ENCODE measurements around the gene ZSWIM6.

Gene ZSWIM6

DNA sequence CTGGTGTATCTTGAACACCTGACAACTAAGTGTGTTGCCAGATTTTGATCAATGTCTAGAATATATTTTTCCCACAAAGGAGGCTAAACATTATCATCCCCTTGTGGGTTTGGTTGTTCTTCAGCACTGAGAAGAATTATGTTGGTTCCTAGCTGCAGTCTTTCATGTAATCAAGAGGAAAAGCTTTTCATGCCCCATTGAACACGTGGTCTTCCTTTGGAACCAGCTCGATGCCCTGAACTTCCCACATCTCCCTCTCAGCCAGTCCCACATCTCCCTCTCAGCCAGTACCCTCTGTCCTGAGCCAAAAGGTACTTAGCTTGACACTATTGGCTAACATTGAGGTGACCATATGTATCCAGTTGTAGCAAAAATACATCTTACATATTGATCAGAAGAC, 36.7 kb upstream of the ZSWIM6 start:
- TF ChIP-seq, protein P1, sequence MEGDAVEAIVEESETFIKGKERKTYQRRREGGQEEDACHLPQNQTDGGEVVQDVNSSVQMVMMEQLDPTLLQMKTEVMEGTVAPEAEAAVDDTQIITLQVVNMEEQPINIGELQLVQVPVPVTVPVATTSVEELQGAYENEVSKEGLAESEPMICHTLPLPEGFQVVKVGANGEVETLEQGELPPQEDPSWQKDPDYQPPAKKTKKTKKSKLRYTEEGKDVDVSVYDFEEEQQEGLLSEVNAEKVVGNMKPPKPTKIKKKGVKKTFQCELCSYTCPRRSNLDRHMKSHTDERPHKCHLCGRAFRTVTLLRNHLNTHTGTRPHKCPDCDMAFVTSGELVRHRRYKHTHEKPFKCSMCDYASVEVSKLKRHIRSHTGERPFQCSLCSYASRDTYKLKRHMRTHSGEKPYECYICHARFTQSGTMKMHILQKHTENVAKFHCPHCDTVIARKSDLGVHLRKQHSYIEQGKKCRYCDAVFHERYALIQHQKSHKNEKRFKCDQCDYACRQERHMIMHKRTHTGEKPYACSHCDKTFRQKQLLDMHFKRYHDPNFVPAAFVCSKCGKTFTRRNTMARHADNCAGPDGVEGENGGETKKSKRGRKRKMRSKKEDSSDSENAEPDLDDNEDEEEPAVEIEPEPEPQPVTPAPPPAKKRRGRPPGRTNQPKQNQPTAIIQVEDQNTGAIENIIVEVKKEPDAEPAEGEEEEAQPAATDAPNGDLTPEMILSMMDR (IDR thresholded peaks at IDR 0.05; ENCODE audit: low read depth, low read length) = no peak
- H3K4me1 ChIP-seq = no peaks in the 10 kb centered on the region
- no peaks in the 10 kb centered on the region for H3K36me3 ChIP-seq
- no peaks in the 10 kb centered on the region for H3K9me3 ChIP-seq
- no peaks in the 10 kb centered on the region for H3K27me3 ChIP-seq
- no peak for DNase-seq
- H3K4me3 ChIP-seq (ENCODE audit: low read depth, low read length) = no peak overlapping the region

DNA sequence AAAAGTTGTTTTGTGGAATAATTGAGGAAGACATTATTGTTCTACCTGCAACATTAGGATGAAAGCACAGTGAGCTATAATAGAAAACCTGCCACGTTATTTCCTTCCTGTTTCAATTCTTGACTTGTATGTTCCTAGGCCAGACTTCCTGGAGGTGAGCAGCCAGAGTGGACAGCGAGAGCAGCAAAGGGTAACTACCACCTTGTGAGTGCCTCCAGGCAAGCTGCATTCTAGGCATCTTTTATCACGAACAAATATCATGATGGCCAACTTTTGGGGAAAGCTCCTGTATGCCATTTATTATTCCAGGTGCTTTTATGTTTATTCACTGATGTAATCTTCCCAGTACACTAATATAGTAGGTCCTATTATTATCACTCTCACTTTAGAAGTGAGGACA, 34.0 kb upstream of the ZSWIM6 start:
- H3K27me3 ChIP-seq = no peaks in the 10 kb centered on the region
- no peak for DNase-seq
- no peak overlapping the region for H3K4me3 ChIP-seq (ENCODE audit: low read depth, low read length)
- no peaks in the 10 kb centered on the region for H3K36me3 ChIP-seq
- H3K9me3 ChIP-seq = no peaks in the 10 kb centered on the region
- H3K4me1 ChIP-seq = no peaks in the 10 kb centered on the region
- TF ChIP-seq, protein P1 (IDR thresholded peaks at IDR 0.05; ENCODE audit: low read depth, low read length) = no peak

DNA sequence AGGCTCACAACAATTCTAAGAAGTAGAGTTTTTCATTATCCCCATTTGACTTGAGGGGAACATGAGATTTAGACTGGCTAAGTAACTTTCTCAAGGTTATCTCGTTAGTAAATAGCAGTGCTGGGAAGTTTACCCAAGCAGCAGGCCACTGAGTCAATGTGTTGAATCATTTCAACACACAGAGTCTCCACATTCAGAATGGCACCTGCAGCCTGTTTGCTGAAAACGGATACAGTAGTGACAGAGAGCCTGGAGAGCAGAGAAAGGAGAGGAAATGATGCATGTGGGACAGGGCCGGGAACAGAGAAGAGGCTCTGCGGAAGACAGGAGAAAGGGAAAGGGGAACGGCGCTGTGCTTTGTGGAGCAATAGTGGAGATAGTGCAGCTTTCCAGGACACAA, 33.5 kb upstream of the ZSWIM6 start:
- Histone ChIP-seq H3K27me3 (no peaks in the 10 kb centered on the region), H3K4me1 (no peaks in the 10 kb centered on the region), H3K9me3 (no peaks in the 10 kb centered on the region), H3K4me3 (ENCODE audit: low read depth, low read length) (no peak overlapping the region), H3K36me3 (no peaks in the 10 kb centered on the region)
- no peak for DNase-seq
- TF ChIP-seq, protein P1 (IDR thresholded peaks at IDR 0.05; ENCODE audit: low read depth, low read length) = no peak

DNA sequence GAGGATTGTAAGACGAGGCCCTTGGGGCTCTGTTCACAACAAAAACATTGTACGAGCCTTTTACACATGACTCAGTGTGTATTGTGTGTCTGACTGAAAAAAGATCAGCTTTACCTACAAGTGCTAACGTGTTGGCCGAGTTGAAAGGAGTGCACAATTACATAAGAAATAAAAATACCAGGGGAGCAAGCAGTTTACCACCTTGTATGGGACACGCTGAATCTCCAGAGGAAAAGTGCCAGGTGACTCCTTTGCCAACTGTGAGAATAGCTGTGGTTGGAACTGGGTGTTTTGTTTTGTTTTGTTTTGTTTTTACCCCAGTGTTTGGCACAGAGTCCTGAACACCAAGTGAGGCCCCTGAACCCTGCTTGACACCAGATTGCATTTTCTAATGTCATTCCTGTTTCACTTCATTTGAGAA, 32.8 kb upstream of the ZSWIM6 start:
- H3K4me3 ChIP-seq (ENCODE audit: low read depth, low read length) = no peak overlapping the region
- no peaks in the 10 kb centered on the region for H3K9me3 ChIP-seq
- DNase-seq = no peak
- TF ChIP-seq, protein P1 (IDR thresholded peaks at IDR 0.05; ENCODE audit: low read depth, low read length) = no peak
- no peaks in the 10 kb centered on the region for H3K36me3 ChIP-seq
- H3K4me1 ChIP-seq = no peaks in the 10 kb centered on the region
- no peaks in the 10 kb centered on the region for H3K27me3 ChIP-seq

DNA sequence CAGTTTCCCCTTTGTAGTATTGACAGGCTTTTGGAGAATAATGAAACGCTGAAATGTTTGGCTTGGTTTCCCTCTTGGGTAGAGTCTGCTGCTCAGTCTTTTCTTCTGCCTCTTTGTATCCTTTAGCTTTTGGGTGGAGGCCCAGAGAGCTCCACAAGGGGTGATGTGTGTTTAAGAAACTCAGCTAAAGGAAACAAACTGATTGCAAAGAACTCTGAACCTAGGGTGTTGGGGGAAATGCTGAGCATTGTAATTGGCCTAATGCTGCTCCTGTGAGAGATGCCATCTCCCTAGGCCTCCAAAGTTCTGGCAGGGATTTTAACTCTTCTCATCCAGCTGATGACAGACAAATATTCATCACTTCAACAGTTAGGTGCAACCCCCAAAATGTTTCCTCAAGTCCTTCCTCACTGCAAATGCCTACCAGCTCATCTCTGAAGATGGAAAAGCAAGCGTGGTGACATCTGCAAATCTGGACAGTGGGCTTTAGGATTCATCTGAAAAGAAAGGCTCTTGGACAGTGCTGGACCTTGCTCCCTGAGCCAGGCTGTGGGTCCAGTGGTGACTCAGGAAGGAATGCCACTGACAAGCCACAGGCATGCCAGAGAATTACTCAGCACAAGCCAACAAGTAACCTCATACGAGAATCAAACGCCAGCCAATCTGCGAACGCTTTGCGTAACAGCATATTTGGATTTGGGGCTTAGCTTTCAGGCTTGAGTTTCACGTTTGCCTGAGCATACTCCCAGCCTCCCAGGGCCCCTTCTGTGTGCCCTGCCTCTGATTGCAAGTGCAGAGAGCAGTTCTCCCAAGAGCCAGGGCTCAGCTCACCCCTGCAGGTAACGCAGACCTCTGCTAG, 30.5 kb upstream of the ZSWIM6 start:
- Histone ChIP-seq H3K27me3 (no peaks in the 10 kb centered on the region), H3K4me1 (no peaks in the 10 kb centered on the region), H3K4me3 (ENCODE audit: low read depth, low read length) (no peak overlapping the region), H3K36me3 (no peaks in the 10 kb centered on the region), H3K9me3 (no peaks in the 10 kb centered on the region)
- TF ChIP-seq, protein P1 (IDR thresholded peaks at IDR 0.05; ENCODE audit: low read depth, low read length) = no peak
- no peak for DNase-seq

DNA sequence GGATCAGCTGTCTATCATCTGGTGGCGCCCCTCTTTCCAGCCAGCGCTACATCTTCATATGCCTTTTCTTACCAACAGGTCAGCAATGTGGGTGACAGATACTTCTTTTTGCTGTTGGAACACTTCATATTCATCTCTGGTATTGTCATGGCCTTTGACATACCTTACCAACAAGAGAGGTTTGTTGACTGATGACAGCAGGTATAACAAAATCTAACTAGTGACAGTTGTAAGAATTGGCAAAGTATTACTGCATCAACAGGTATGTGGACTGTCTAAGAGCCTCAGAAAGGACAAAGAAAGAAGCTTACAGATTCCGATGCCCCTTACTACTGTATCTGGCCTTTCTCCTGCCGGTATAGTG, 29.9 kb upstream of the ZSWIM6 start:
- H3K4me1 ChIP-seq = no peaks in the 10 kb centered on the region

More for the DNA sequence above, 29.9 kb upstream of the ZSWIM6 start:
- TF ChIP-seq, protein P1 (IDR thresholded peaks at IDR 0.05; ENCODE audit: low read depth, low read length) = no peak
- Histone ChIP-seq H3K9me3 (no peaks in the 10 kb centered on the region), H3K4me3 (ENCODE audit: low read depth, low read length) (no peak overlapping the region), H3K36me3 (no peaks in the 10 kb centered on the region), H3K27me3 (no peaks in the 10 kb centered on the region)
- no peak for DNase-seq

Measured in BE2C (cell line).